Fibroblast of lung (primary cell): ENCODE measurements around the gene GLDN.

ENCODE experiments used
- CTCF ChIP-seq, 2 donors: IDR thresholded peaks in 1 of 2; conservative IDR thresholded peaks in 1 of 2; 1 replicate in 1 of 2; 2 replicates in 1 of 2; pipeline ENCODE4 v1.5.1; 2011 to 2012; ENCODE audit warnings: low read length in 2 of 2, control low read depth in 1 of 2, inconsistent platforms in 1 of 2, low read depth in 1 of 2, mild to moderate bottlenecking in 1 of 2
- EZH2 ChIP-seq: IDR thresholded peaks from 2 replicates; pipeline ENCODE4 v1.5.1; 2012; ENCODE audit warnings: low read length, control low read depth, mild to moderate bottlenecking; ENCODE audit errors: missing control alignments

GRCh38 chr15:51328926-51329325 is 12.5 kb upstream of the GLDN start:
- TF ChIP-seq CTCF (conservative IDR thresholded peaks at IDR 0.05 in 1 of 2, IDR thresholded peaks at IDR 0.05 in 1 of 2; ENCODE audit: low read depth in 1 of 2, low read length in 2 of 2) (no peak), EZH2 (no peak)
